Fibroblast of lung (primary cell): ENCODE results near the gene OSTC. TPM values are rescaled to one million over a fixed set of nuclear protein-coding genes. Genes with fewer than 3 reads are reported as not detected.

Source experiments
- DNase-seq, 2 donors: peaks; one replicate each; pipeline versions ENCODE4 v3.0.0 to v3.0.0-alpha.2; 2010; ENCODE audit warnings: low read depth in 2 of 2
- H2AFZ ChIP-seq: 2 replicates; pipeline ENCODE4 v1.5.1; 2012; ENCODE audit warnings: low read length, control low read depth, inconsistent platforms
- H3K27ac ChIP-seq: 2 replicates; pipeline ENCODE4 v1.5.1; 2011; ENCODE audit warnings: low read length, control low read depth; ENCODE audit not compliant: insufficient read depth
- H3K27me3 ChIP-seq: 2 replicates; pipeline ENCODE4 v1.5.1; 2011; ENCODE audit warnings: mild to moderate bottlenecking, low read length; ENCODE audit not compliant: control insufficient read depth, insufficient read depth
- H3K36me3 ChIP-seq: 2 replicates; pipeline ENCODE4 v1.5.1; 2011; ENCODE audit warnings: low read length; ENCODE audit not compliant: control insufficient read depth, insufficient read depth
- H3K4me1 ChIP-seq: 2 replicates; pipeline ENCODE4 v1.5.1; 2011; ENCODE audit warnings: low read length; ENCODE audit not compliant: control insufficient read depth, insufficient read depth; ENCODE audit errors: extremely low read depth
- H3K4me2 ChIP-seq: 2 replicates; pipeline ENCODE4 v1.5.1; 2011; ENCODE audit warnings: low read length, control low read depth; ENCODE audit not compliant: insufficient read depth; ENCODE audit errors: extremely low read depth
- H3K4me3 ChIP-seq, 4 experiments: fragments of 200-600 bp in 1 of 4; sonication (generic) in 1 of 4; replicated peaks in 1 of 4; 2 replicates each; pipeline ENCODE4 v1.5.1; 2011 to 2016; ENCODE audit warnings: low read length in 4 of 4, low read depth in 3 of 4, mild to moderate bottlenecking in 3 of 4, control low read depth in 2 of 4, inconsistent platforms in 1 of 4, mixed read lengths in 1 of 4; ENCODE audit not compliant: insufficient read depth in 1 of 4; ENCODE audit errors: control extremely low read depth in 1 of 4
- H3K79me2 ChIP-seq: 2 replicates; pipeline ENCODE4 v1.5.1; 2012; ENCODE audit warnings: mild to moderate bottlenecking, low read length, inconsistent platforms; ENCODE audit not compliant: control insufficient read depth, insufficient read depth
- H3K9ac ChIP-seq: 2 replicates; pipeline ENCODE4 v1.5.1; 2011; ENCODE audit warnings: mild to moderate bottlenecking, low read length, control low read depth; ENCODE audit not compliant: insufficient read depth
- H3K9me3 ChIP-seq: 2 replicates; pipeline ENCODE4 v1.5.1; 2012; ENCODE audit warnings: low read depth, low read length; ENCODE audit not compliant: control insufficient read depth, insufficient read depth
- H4K20me1 ChIP-seq: 2 replicates; pipeline ENCODE4 v1.5.1; 2011; ENCODE audit warnings: low read length; ENCODE audit not compliant: control insufficient read depth, insufficient read depth; ENCODE audit errors: extremely low read depth
- CTCF ChIP-seq, 2 donors: IDR thresholded peaks in 1 of 2; conservative IDR thresholded peaks in 1 of 2; 1 replicate in 1 of 2; 2 replicates in 1 of 2; pipeline ENCODE4 v1.5.1; 2011 to 2012; ENCODE audit warnings: low read length in 2 of 2, control low read depth in 1 of 2, inconsistent platforms in 1 of 2, low read depth in 1 of 2, mild to moderate bottlenecking in 1 of 2
- EZH2 ChIP-seq: IDR thresholded peaks from 2 replicates; pipeline ENCODE4 v1.5.1; 2012; ENCODE audit warnings: low read length, control low read depth, mild to moderate bottlenecking; ENCODE audit errors: missing control alignments
- polyA plus RNA-seq, 2 donors: library from polyadenylated mRNA; depleted of rRNA in 1 of 2; stranded (reverse) in 1 of 2; unstranded in 1 of 2; fragments of >200 nt; gene quantifications; 2 replicates each; pipeline ENCODE4 v1.2.1, GENCODE V29; 2011 to 2012; ENCODE audit warnings: missing spikeins in 1 of 2
- total RNA-seq: library from RNA; depleted of rRNA; stranded (reverse); fragments of >200 nt; gene quantifications from 2 replicates; pipeline ENCODE4 v1.2.1, GENCODE V29; 2014

Gene OSTC
- total and polyA plus RNA-seq, 2 donors (not counting 1 experiment from before 2014, with no cell fraction given): 108 to 312 TPM

DNA sequence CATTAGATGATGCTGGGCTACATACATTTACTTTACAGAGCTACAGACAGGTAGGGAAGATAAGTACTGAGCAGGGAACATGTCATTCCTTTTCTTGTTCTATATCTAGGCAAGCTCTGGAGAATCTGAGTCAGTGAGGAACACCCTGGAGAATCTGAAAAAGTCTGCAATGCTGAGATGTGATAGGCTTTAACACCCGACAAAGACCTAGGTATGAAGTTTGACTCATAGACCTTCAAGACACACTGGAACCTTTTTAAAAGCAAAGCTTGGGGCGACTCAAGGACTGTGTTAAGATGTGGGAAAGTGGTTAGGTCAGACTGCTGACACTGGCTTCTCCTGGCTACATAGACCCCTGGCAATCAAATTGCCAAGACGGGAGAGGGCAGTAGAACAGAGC, 42.8 kb downstream of the OSTC start:
- H3K9ac ChIP-seq: no peak overlapping the region
- no peak overlapping the region for H3K27ac ChIP-seq
- H3K27me3 ChIP-seq: no peaks in the 10 kb centered on the region
- H3K79me2 ChIP-seq: no peaks in the 10 kb centered on the region
- H4K20me1 ChIP-seq: no peaks in the 10 kb centered on the region
- DNase-seq: peak in 1 of 2 donors; percentile 38
- no peak overlapping the region for H3K4me2 ChIP-seq
- no peaks in the 10 kb centered on the region for H3K36me3 ChIP-seq
- H2AFZ ChIP-seq: no peak overlapping the region
- H3K4me1 ChIP-seq: no peaks in the 10 kb centered on the region
- TF ChIP-seq EZH2: no peak
- TF ChIP-seq CTCF (conservative IDR thresholded peaks at IDR 0.05 in 1 of 2, IDR thresholded peaks at IDR 0.05 in 1 of 2; ENCODE audit: low read depth in 1 of 2, low read length in 2 of 2): no peak
- no peak overlapping the region for H3K4me3 ChIP-seq
- H3K9me3 ChIP-seq: no peaks in the 10 kb centered on the region

GRCh38 chr4:108693819-108694218, 43.4 kb downstream of the OSTC start:
- no peak overlapping the region for H2AFZ ChIP-seq
- no peaks in the 10 kb centered on the region for H4K20me1 ChIP-seq
- H3K4me3 ChIP-seq: no peak overlapping the region
- no peaks in the 10 kb centered on the region for H3K4me1 ChIP-seq
- no peaks in the 10 kb centered on the region for H3K27me3 ChIP-seq
- DNase-seq: peak; percentile 16 to 18
- H3K9ac ChIP-seq: no peak overlapping the region
- TF ChIP-seq EZH2 (no peak), CTCF (conservative IDR thresholded peaks at IDR 0.05 in 1 of 2, IDR thresholded peaks at IDR 0.05 in 1 of 2; ENCODE audit: low read depth in 1 of 2, low read length in 2 of 2) (no peak)
- H3K27ac ChIP-seq: no peak overlapping the region
- no peaks in the 10 kb centered on the region for H3K9me3 ChIP-seq
- no peaks in the 10 kb centered on the region for H3K79me2 ChIP-seq
- no peaks in the 10 kb centered on the region for H3K36me3 ChIP-seq
- no peak overlapping the region for H3K4me2 ChIP-seq

DNA sequence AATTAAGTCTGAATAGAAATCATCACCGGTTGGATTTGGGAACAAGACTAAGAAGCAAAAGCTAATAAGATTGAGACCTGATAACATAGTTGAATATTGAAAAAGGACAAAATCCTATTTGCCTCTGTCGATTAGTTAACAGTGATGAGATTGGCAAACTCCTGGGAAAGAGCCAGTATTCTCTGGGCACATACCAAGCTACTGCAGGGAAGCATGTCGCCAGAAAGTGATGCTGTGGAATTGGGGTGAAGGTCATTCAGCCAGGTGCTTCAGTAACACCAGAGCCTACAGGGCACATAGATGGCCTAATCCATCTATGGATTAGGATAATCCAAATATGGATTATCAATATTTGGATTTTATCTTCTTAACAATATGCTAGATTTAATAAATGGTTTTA, 44.0 kb downstream of the OSTC start:
- no peak overlapping the region for H2AFZ ChIP-seq
- no peak overlapping the region for H3K9ac ChIP-seq
- no peak overlapping the region for H3K4me2 ChIP-seq
- no peaks in the 10 kb centered on the region for H3K36me3 ChIP-seq
- H3K4me3 ChIP-seq: no peak overlapping the region
- no peak for DNase-seq
- H3K9me3 ChIP-seq: no peaks in the 10 kb centered on the region
- H4K20me1 ChIP-seq: no peaks in the 10 kb centered on the region
- no peaks in the 10 kb centered on the region for H3K27me3 ChIP-seq
- no peaks in the 10 kb centered on the region for H3K4me1 ChIP-seq
- no peaks in the 10 kb centered on the region for H3K79me2 ChIP-seq
- no peak overlapping the region for H3K27ac ChIP-seq
- TF ChIP-seq CTCF (conservative IDR thresholded peaks at IDR 0.05 in 1 of 2, IDR thresholded peaks at IDR 0.05 in 1 of 2; ENCODE audit: low read depth in 1 of 2, low read length in 2 of 2) (no peak), EZH2 (no peak)
